OCI-LY3 (cell line): ENCODE data around the gene PATE4.

Experiments
- CTCF ChIP-seq: fragments of 200-600, 300-600 bp; sonication (generic); IDR thresholded peaks from 2 replicates; pipeline ENCODE4 v1.5.1; 2014; ENCODE audit warnings: antibody characterized with exemption, low read length, low read depth
- EZH2phosphoT487 ChIP-seq: fragments of 200-600 bp; shearing (Covaris generic); IDR thresholded peaks from 2 replicates; pipeline ENCODE4 v1.6.1; 2018; ENCODE audit warnings: antibody characterized with exemption, mixed run types, low read depth

- no peak for TF ChIP-seq CTCF
- TF ChIP-seq EZH2phosphoT487, result no peak
These were observed 42.3 kb upstream of the PATE4 start for GRCh38 chr11:125790825-125791224.
